IPS DF 4.7 (cell line): Measurements from ENCODE around the gene LRRC14B.
"Not testable (repeated sequence)": the region's sequence is repeated elsewhere in the genome, so short reads cannot be mapped to it uniquely, and the experiment has no call there.

ENCODE experiments used
- DNase-seq: peaks from one replicate; pipeline ENCODE4 v3.0.0-alpha.2; 2013; ENCODE audit warnings: low spot score; ENCODE audit errors: extremely low read depth

The LRRC14B gene

GRCh38 chr5:191949-192690 lies 825 bp downstream of the LRRC14B start:
- DNase-seq, result no peak

- DNase-seq, result no peak
Measured at GRCh38 chr5:192691-192969, 1.3 kb downstream of the LRRC14B start.

- no peak for DNase-seq
Measured at GRCh38 chr5:192970-193831, 1.9 kb downstream of the LRRC14B start.

GRCh38 chr5:194102-194501 lies 2.8 kb downstream of the LRRC14B start:
- no peak for DNase-seq

GRCh38 chr5:194603-195209 lies 3.4 kb downstream of the LRRC14B start:
- DNase-seq, result no peak

GRCh38 chr5:195401-196160 lies 4.3 kb downstream of the LRRC14B start:
- no peak for DNase-seq

GRCh38 chr5:196350-196749 lies 5.1 kb downstream of the LRRC14B start:
- no peak for DNase-seq

GRCh38 chr5:197031-197430 lies 5.7 kb downstream of the LRRC14B start:
- not testable (repeated sequence) for DNase-seq

- DNase-seq, result no peak
Measured at GRCh38 chr5:197892-198489, 6.7 kb downstream of the LRRC14B start.

GRCh38 chr5:198516-199196 lies 7.4 kb downstream of the LRRC14B start:
- no peak for DNase-seq

GRCh38 chr5:199197-199949 lies 8.1 kb downstream of the LRRC14B start:
- DNase-seq, result no peak

GRCh38 chr5:199950-200645 lies 8.8 kb downstream of the LRRC14B start:
- DNase-seq, result no peak

GRCh38 chr5:200985-201384 lies 9.7 kb downstream of the LRRC14B start:
- no peak for DNase-seq

GRCh38 chr5:201672-202071 lies 10.4 kb downstream of the LRRC14B start:
- no peak for DNase-seq

- DNase-seq, result no peak
Measured at GRCh38 chr5:203246-203930, 12.1 kb downstream of the LRRC14B start.

GRCh38 chr5:204001-204400 lies 12.7 kb downstream of the LRRC14B start:
- DNase-seq, result no peak

GRCh38 chr5:204462-204861 lies 13.2 kb downstream of the LRRC14B start:
- DNase-seq, result no peak

GRCh38 chr5:204966-205670 lies 13.8 kb downstream of the LRRC14B start:
- DNase-seq, result no peak
